WTC11 (cell line): ENCODE results near the gene STK17A.

Experiments
- CREB1 ChIP-seq: sonication (generic); formaldehyde crosslinking; IDR thresholded peaks from 2 replicates; pipeline ENCODE4 v1.8.0; 2023; ENCODE audit warnings: mild to moderate bottlenecking, missing genetic modification reagents
- SP1 ChIP-seq: sonication (generic); formaldehyde crosslinking; conservative IDR thresholded peaks from 2 replicates; pipeline ENCODE4 v1.8.1; 2022; ENCODE audit warnings: missing genetic modification reagents

DNA sequence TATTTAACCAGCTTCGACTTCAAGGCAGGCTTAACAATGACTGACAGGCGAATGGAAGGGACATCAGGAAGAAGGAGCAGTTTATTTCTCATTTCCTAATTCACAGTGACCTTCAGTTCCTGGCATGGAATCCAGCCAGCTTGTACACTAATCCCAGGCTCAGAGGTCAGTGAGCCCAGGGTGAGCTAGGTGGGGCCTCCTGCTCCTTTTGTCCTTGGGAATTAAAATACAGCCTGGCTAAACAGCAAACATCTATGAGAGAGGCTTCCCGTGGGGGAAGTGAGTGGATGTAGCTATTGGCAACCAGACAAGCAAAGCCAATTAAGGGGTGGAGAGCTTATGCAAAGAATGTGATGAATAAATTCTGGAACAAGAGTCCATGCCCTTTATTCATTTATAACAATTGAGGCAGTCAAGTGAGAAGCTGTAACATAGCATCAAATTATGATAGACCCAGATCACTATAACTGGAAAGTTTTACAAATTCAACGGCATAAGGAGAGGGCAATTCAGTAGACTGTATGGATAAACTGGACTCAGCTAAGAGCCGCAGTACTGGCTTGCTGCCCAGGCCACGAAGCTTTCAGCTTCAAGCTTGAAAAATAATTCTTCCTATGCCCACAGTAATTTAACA is 57.1 kb downstream of the STK17A start:
- TF ChIP-seq SP1 (CRISPR knock-in tag) (no peak), CREB1 (CRISPR knock-in tag) (no peak)
